Lower leg skin (tissue), 4 donors: Measurements from ENCODE around the gene CDK5. TPM values are rescaled to one million over a fixed set of nuclear protein-coding genes. Genes with fewer than 3 reads are reported as not detected.
A peak's percentile ranks its signal among the peaks of the same experiment; 100 is the strongest.

Source experiments
- DNase-seq, 2 donors: peaks; one replicate each; pipeline ENCODE4 v3.0.0-alpha.2; 2019; ENCODE audit warnings: low spot score in 2 of 2
- H3K4me3 ChIP-seq: fragments of 200-600 bp; sonication (generic); 2 replicates; pipeline ENCODE4 v1.5.1; 2017; ENCODE audit warnings: mild to moderate bottlenecking, low read depth; ENCODE audit not compliant: poor library complexity, severe bottlenecking
- POLR2A ChIP-seq, 2 donors: fragments of 450-650 bp; IDR thresholded peaks; one replicate each; pipeline ENCODE4 v1.6.1; 2016 to 2017; ENCODE audit warnings: antibody characterized with exemption in 2 of 2, mild to moderate bottlenecking in 1 of 2, moderate library complexity in 1 of 2
- WGBS, 2 donors: methylation state at CpG; one replicate each; pipeline ENCODE4 v1.1.5; 2018; 5-methylcytosine and 5-hydroxymethylcytosine counted together
- intact Hi-C: fragments of 100-400 bp; cut with DNase I; formaldehyde crosslinking; loops from one replicate; pipeline ENCODE4 v1.15.0; 2023; ENCODE audit warnings: low total_unique reads
- total RNA-seq, 4 donors: library from RNA; depleted of rRNA; stranded (reverse); fragments of >200 nt; gene quantifications; one replicate each; pipeline ENCODE4 v1.1.0, GENCODE V29; 2016
- TF ChIP-seq, protein P1 (sequence below), 3 donors: fragments of 450-650 bp; IDR thresholded peaks; one replicate each; pipeline ENCODE4 v1.5.1; 2016; ENCODE audit warnings: antibody characterized with exemption in 3 of 3, mild to moderate bottlenecking in 3 of 3, moderate library complexity in 2 of 3

Gene CDK5
- total RNA-seq, 4 donors from 2014 or later: 3.9 to 13.7 (median 7.2) TPM

DNA sequence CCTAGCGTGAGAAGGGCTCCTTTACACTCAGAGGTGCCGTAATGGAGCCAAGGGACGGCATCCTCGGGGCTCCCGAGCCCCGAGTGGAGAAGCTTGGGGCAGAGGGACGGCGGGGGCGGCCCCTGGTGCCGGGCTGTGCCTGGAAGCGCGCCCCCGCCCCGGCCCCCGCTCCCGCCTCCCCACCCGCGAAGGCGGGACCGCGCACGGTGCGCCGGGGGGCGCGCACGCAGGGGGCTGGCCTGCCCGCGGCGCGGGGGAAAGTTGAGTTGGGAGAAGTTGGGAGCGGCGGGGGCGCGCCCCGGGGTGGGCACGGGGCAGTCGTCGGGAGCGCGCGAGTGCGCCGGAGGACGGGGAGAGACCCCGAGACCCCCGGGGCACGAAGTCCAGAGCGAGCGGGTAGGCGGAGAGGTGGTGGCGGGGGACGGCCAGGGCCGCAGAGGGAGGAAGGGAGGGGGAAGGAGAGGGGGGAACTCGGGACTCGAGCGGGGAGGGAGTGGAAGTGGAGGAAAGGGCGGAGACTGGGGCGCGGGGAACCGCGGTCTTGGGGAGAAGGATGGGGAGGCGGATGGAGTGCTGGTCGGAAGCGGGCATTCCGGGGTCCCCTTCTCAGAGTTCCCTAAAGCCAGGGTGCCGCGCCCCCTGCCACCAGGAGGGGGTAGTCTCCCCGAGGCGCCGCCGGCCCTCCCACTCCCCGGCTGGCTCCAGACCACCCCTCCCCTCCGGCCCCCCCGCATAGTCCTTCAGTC lies 1.8 kb upstream of the CDK5 start, which contains the start of gene SLC4A2:
Gene SLC4A2 (plus strand): TSS at position 223 of the 746 bp plus-strand sequence. CDS start 2,399 bp downstream, outside the sequence.
- peak; percentile 83 to 97 for DNase-seq
- whole genome bisulfite sequencing, 2 donors: 1% methylated on average over 24 to 54 of the region's 75 CpGs
- intact Hi-C loops: no loop called here
- peak in 1 of 2 donors; percentile 39 for TF ChIP-seq POLR2A (IDR thresholded peaks at IDR 0.05)
- TF ChIP-seq, protein P1, sequence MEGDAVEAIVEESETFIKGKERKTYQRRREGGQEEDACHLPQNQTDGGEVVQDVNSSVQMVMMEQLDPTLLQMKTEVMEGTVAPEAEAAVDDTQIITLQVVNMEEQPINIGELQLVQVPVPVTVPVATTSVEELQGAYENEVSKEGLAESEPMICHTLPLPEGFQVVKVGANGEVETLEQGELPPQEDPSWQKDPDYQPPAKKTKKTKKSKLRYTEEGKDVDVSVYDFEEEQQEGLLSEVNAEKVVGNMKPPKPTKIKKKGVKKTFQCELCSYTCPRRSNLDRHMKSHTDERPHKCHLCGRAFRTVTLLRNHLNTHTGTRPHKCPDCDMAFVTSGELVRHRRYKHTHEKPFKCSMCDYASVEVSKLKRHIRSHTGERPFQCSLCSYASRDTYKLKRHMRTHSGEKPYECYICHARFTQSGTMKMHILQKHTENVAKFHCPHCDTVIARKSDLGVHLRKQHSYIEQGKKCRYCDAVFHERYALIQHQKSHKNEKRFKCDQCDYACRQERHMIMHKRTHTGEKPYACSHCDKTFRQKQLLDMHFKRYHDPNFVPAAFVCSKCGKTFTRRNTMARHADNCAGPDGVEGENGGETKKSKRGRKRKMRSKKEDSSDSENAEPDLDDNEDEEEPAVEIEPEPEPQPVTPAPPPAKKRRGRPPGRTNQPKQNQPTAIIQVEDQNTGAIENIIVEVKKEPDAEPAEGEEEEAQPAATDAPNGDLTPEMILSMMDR (IDR thresholded peaks at IDR 0.05): no peak
- H3K4me3 ChIP-seq: peak within 1 kb of the TSS; percentile 68

DNA sequence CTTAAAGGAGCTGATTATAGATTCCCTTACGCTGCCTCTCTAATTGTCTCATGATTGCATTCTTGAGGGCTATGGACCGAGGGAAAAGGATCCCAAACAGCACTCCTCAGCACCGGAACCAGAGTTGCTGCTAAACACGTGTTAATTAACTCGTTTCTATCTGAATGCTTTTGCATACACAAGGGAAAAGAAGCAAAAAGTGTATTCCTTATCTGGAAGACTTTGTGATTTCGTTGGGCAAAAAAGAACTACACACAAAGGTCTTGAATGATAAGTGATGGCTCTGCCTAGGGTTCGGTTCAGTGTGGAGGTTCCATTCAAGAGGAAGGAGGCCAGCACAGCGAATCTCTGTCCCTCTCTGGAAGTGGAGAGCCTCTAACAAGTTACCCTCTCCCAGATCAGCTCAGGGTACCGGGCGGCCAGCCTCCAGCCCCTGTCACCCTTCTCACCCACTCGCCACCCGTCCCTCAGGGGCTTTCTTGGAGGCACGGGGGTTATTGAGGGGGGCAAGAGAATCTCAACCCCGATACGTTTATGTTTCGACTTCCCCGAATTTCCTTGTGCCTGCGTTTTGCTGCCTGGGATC lies 1.2 kb upstream of the CDK5 start:
- 2 to 3% methylated on average over 18 of the region's 18 CpGs for WGBS, 2 donors
- H3K4me3 ChIP-seq: peak overlapping the region; percentile 68
- TF ChIP-seq, protein P1 (IDR thresholded peaks at IDR 0.05): no peak
- TF ChIP-seq POLR2A (IDR thresholded peaks at IDR 0.05): no peak
- DNase-seq: no peak
- intact Hi-C loops: no loop called here

DNA sequence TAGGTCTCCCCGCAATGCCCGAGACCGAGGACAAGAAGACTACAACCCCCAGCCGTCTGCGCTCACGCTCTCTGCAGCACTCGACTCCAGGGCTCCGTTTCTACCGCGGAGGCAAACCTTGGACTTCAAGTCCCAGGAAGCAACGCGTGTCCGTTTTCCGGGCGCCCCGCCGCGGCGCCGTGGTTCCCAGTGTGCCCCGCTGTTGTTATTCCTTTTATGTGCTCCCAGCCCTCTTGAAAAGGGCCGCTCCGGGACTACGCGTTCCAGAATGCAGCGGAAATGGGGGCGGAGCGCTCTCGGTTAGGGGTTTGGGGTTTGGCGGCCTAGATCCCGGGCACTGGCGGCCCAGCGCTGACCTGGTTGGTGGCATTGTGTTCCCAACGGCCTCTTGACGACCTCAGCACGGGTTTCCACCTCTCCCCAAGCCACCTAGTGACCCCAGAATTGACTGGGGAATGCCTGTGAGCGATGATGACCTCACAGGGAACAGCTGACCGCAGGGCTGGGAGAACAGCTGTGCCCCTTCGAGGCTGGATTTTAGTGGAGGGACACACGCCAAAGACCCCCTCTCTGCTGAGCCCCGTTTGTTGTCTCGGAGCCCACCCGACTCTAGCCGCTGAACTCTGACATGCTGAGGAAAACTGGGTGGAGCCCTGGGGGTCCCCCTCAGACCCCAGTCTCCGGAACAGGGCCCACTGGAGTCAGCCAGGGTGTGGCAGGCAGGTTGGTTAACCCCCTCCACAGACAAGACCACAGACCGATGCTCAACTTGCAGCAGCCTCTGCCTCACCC lies 488 bp upstream of the CDK5 start:
- intact Hi-C loops: no loop called here
- peak; percentile 99 to 100 for DNase-seq
- TF ChIP-seq, protein P1 (IDR thresholded peaks at IDR 0.05): no peak
- TF ChIP-seq POLR2A (IDR thresholded peaks at IDR 0.05): no peak
- WGBS, 2 donors: 0 to 1% methylated on average over 31 to 46 of the region's 46 CpGs
- H3K4me3 ChIP-seq: peak overlapping the region; percentile 26

DNA sequence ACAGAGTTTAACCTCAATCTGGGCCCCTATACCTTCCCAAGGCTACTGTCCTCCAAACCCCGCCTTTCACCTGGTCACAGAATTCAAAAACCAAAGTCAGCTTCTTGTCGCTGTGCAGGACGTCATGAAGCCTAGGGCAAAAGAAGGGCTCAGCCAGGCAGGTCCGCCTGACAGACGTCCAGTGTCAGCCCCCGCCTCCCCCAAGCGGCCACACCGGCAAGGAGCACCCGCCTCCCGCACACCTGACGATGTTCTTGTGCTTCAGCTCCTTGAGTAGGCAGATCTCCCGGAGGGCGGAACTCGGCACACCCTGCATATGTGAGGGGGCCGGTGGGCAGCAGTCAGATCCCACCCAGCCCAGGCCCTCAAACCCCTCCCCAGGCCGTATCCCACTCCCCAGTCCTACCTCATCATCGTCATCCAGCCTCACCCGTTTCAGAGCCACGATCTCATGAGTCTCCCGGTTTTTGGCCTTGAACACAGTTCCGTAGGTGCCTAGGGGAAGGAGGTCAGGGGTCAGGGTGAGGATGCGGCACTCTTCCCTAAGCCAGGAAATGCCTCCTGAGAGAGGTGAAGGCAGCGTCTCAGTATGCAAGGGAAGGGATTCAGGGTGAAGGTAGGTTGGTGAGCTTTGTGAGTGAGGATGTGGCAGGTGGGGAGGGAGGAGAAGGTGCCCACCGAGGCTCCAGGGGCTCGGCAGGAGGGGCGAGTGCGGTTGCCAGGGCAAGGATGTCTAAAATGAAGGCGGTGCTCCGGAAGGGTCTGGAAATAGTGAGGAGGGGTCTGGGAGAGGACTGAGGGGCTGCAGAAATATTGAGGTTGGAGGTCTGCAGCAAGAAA lies 811 bp downstream of the CDK5 start:
- TF ChIP-seq, protein P1 (IDR thresholded peaks at IDR 0.05): no peak
- TF ChIP-seq POLR2A (IDR thresholded peaks at IDR 0.05): no peak
- intact Hi-C loops: no loop called here
- peak in 1 of 2 donors; percentile 35 for DNase-seq
- peak overlapping the region; percentile 37 for H3K4me3 ChIP-seq
- WGBS, 2 donors: 36 to 41% methylated on average over 26 to 29 of the region's 29 CpGs

DNA sequence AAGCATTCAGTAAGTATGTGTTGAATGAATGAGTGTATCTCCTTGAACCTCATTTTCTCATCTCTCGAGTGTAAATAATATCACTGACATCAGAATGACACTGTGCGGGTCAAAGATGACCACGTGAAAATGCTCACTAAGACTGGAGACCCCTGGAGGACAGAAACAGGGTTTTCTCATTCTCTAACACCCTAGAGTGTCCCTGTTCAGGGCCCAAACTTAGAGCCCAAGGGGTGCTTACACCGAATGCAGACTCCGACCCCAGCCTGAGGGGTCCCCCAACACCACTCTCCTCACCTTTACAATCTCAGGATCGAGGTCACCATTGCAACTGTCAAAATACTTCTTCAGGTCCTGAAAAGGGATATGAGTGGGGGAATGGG lies 1.4 kb downstream of the CDK5 start:
- WGBS, 2 donors: 83 to 90% methylated on average over 6 of the region's 6 CpGs
- intact Hi-C loops: no loop called here
- no peak for DNase-seq
- TF ChIP-seq, protein P1 (IDR thresholded peaks at IDR 0.05): no peak
- no peak for TF ChIP-seq POLR2A (IDR thresholded peaks at IDR 0.05)
- no peak overlapping the region for H3K4me3 ChIP-seq
